HepG2 (cell line): ENCODE measurements around the gene BRS3. TPM values are rescaled to one million over a fixed set of nuclear protein-coding genes. Genes with fewer than 3 reads are reported as not detected.

Source experiments
- ATAC-seq: fragments of 200-7000 bp; cut with Tn5 transposase; 3 replicates; pipeline ENCODE4 v1.9.1; 2020; ENCODE audit warnings: mild to moderate bottlenecking, moderate library complexity
- BruUV-seq: library from RNA; stranded (reverse); fragments of 400-500 nt; replicated peaks from 2 replicates; lab custom pipeline; 2021; lab: Mats Ljungman, UMichigan
- CTCF ChIA-PET: fragments of 300-600 bp; formaldehyde crosslinking; extraction: SDS; loops from one replicate; lab custom pipeline; 2021; ENCODE audit warnings: low total read pairs, inconsistent platforms, low intra/inter-chr PET ratio; lab: Yijun Ruan, JAX
- POLR2A ChIA-PET: fragments of 350-600 bp; sonication (Branson Sonifier 250); formaldehyde crosslinking; loops from one replicate; lab custom pipeline; 2020; ENCODE audit warnings: antibody characterized with exemption, inconsistent platforms; lab: Yijun Ruan, JAX
- DNase-seq: peaks from one replicate; pipeline ENCODE4 v3.0.0-alpha.2; 2015; ENCODE audit warnings: low spot score
- FAIRE-seq: peaks from 3 replicates; lab custom pipeline; 2011; peaks lifted over from hg19 to GRCh38; lab: Jason Lieb, UNC
- H2AFZ ChIP-seq: one replicate; pipeline ENCODE4 v1.6.1; 2011; ENCODE audit warnings: low read length, inconsistent platforms
- H3K27ac ChIP-seq: fragments of 300-600 bp; 3 replicates; pipeline ENCODE4 v1.8.0; 2011; ENCODE audit warnings: mixed run types, mild to moderate bottlenecking, mixed read lengths, low read length, inconsistent platforms; ENCODE audit not compliant: insufficient read depth; ENCODE audit errors: extremely low read length
- H3K27me3 ChIP-seq, 2 experiments: fragments of 200-600 bp in 1 of 2; 2 replicates in 1 of 2; 3 replicates in 1 of 2; pipeline versions ENCODE4 v1.6.0 to v1.8.0; 2011; ENCODE audit warnings: low read length in 2 of 2, mild to moderate bottlenecking in 2 of 2, moderate library complexity in 2 of 2, inconsistent platforms in 1 of 2; ENCODE audit not compliant: insufficient read depth in 2 of 2, control insufficient read depth in 1 of 2
- H3K36me3 ChIP-seq, 2 experiments: fragments of 200-600 bp in 1 of 2; replicated peaks in 1 of 2; 2 replicates in 1 of 2; 3 replicates in 1 of 2; pipeline versions ENCODE4 v1.5.1 to v1.8.0; 2011; ENCODE audit warnings: low read length in 2 of 2, inconsistent platforms in 1 of 2; ENCODE audit not compliant: insufficient read depth in 2 of 2, control insufficient read depth in 1 of 2
- H3K4me1 ChIP-seq: 2 replicates; pipeline ENCODE4 v1.5.1; 2012; ENCODE audit warnings: low read length, inconsistent platforms; ENCODE audit not compliant: insufficient read depth
- H3K4me2 ChIP-seq: 2 replicates; pipeline ENCODE4 v1.6.0; 2011; ENCODE audit warnings: low read depth, low read length, inconsistent platforms
- H3K4me3 ChIP-seq, 3 experiments: fragments of 200-600 bp in 1 of 3; sonication (generic), shearing (Covaris generic) in 1 of 3; replicated peaks in 1 of 3; 2 replicates each; pipeline ENCODE4 v1.5.1; 2011 to 2016; ENCODE audit warnings: low read length in 3 of 3, inconsistent platforms in 2 of 3, low read depth in 2 of 3, mild to moderate bottlenecking in 2 of 3, control low read depth in 1 of 3, mixed read lengths in 1 of 3; ENCODE audit not compliant: insufficient read depth in 1 of 3
- H3K79me2 ChIP-seq: one replicate; pipeline ENCODE4 v1.6.1; 2011; ENCODE audit warnings: low read length, inconsistent platforms; ENCODE audit not compliant: insufficient read depth
- H3K9ac ChIP-seq: 2 replicates; pipeline ENCODE4 v1.6.0; 2011; ENCODE audit warnings: mild to moderate bottlenecking, low read depth, low read length, inconsistent platforms; ENCODE audit not compliant: insufficient read depth
- H3K9me3 ChIP-seq: 2 replicates; pipeline ENCODE4 v1.5.1; 2012; ENCODE audit warnings: mild to moderate bottlenecking, low read length
- H4K20me1 ChIP-seq: 2 replicates; pipeline ENCODE4 v1.6.0; 2011; ENCODE audit warnings: inconsistent platforms, mild to moderate bottlenecking, low read length, moderate library complexity; ENCODE audit not compliant: insufficient read depth
- DPF2 ChIP-seq: sonication (generic); formaldehyde crosslinking; IDR thresholded peaks from 2 replicates; pipeline ENCODE4 v1.4.0; 2020; ENCODE audit warnings: mild to moderate bottlenecking, low read depth, missing genetic modification reagents, borderline replicate concordance
- MED13 ChIP-seq: sonication (generic); formaldehyde crosslinking; IDR thresholded peaks from 2 replicates; pipeline ENCODE4 v1.5.0; 2020; ENCODE audit warnings: missing genetic modification reagents
- PCBP1 ChIP-seq: fragments of 200-400 bp; formaldehyde crosslinking; IDR thresholded peaks from 2 replicates; pipeline ENCODE4 v1.6.1; 2017; ENCODE audit warnings: mild to moderate bottlenecking, low read depth, low read length, borderline replicate concordance
- WGBS: methylation state at CpG from one replicate; pipeline ENCODE4 v1.1.6; 2017; ENCODE audit warnings: low lambda C conversion rate; 5-methylcytosine and 5-hydroxymethylcytosine counted together
- in situ Hi-C: cut with HindIII; loops from 2 replicates; pipeline ENCODE4 v1.10.0; 2017; ENCODE audit warnings: low pct_unique_long_range_greater_than_20kb; ENCODE audit not compliant: extremely low pct_ligation_motif_present
- intact Hi-C: fragments of 100-400 bp; cut with micrococcal nuclease; formaldehyde crosslinking; loops from one replicate; pipeline ENCODE4 v1.10.0; 2022; ENCODE audit not compliant: unreplicated experiment
- polyA plus RNA-seq, 8 experiments: library from polyadenylated mRNA; depleted of rRNA in 3 of 8; stranded (reverse) in 7 of 8; unstranded in 1 of 8; fragments of >200 nt; fragmentation: Illumina TruSeq in 4 of 8; extraction: Trizol in 4 of 8; gene quantifications; 2 replicates each; pipeline versions ENCODE4 v1.2.1 to v1.2.3, GENCODE V29; 2011 to 2016; ENCODE audit warnings: low read depth in 4 of 8, missing spikeins in 1 of 8, mixed read lengths in 1 of 8; ENCODE audit not compliant: insufficient read depth in 1 of 8
- total RNA-seq, 5 experiments: library from RNA; depleted of rRNA; stranded (reverse); fragments of >200 nt; fragmentation: Illumina TruSeq; extraction: Trizol; gene quantifications; 2 replicates each; pipeline ENCODE4 v1.2.3, GENCODE V29; 2016; ENCODE audit warnings: low read depth in 1 of 5
- TF ChIP-seq, protein P1 (sequence below): sonication (generic); formaldehyde crosslinking; IDR thresholded peaks from 2 replicates; pipeline ENCODE4 v1.8.1; 2022; ENCODE audit warnings: mild to moderate bottlenecking, missing genetic modification reagents
- TF ChIP-seq, protein P2 (sequence below): IDR thresholded peaks from 2 replicates; pipeline ENCODE4 v1.6.1; 2012; ENCODE audit warnings: low read length, improper control_type of control experiment

BRS3 gene
- total and polyA plus RNA-seq, 2 of the 13 experiments (the other 11 are each of a cell fraction or from before 2014, with no cell fraction given) = not detected

GRCh38 chrX:136477026-136477425 is 10.7 kb upstream of the BRS3 start (continued):
- TF ChIP-seq, protein P1, sequence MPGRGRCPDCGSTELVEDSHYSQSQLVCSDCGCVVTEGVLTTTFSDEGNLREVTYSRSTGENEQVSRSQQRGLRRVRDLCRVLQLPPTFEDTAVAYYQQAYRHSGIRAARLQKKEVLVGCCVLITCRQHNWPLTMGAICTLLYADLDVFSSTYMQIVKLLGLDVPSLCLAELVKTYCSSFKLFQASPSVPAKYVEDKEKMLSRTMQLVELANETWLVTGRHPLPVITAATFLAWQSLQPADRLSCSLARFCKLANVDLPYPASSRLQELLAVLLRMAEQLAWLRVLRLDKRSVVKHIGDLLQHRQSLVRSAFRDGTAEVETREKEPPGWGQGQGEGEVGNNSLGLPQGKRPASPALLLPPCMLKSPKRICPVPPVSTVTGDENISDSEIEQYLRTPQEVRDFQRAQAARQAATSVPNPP (CRISPR knock-in tag) = no peak

DNA sequence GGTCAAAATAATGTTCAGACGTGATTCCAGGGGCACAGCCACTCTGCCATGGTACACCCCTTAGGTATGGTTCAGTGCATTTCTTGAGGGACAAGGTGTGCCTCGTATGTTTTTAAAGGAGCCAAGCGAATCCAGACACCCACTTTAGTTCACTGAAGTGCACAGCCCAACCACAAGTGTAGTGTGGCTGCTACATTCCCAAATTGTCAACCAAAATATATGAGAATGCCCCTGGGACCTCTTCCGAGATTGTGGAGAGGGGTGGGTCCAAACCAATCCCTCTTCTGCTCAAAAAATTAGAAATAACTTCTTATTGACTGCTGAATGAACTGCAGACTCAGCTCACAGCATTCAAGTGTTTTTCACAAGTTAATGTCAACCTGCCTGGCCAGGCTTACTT is 7.4 kb upstream of the BRS3 start:
- intact Hi-C loops = no loop called here
- ChIA-PET POLR2A (no interaction called here), CTCF (no interaction called here)
- FAIRE-seq (no peak), ATAC-seq (no peak), DNase-seq (no peak)
- no TSS peak for BruUV-seq
- Histone ChIP-seq H3K4me1 (no peaks in the 10 kb centered on the region), H3K4me3 (no peak overlapping the region), H3K4me2 (no peak overlapping the region), H4K20me1 (no peaks in the 10 kb centered on the region), H3K79me2 (no peaks in the 10 kb centered on the region), H3K9me3 (no peaks in the 10 kb centered on the region), H3K27me3 (no peaks in the 10 kb centered on the region), H3K27ac (no peak overlapping the region), H3K9ac (no peak overlapping the region), H2AFZ (no peak overlapping the region), H3K36me3 (no peaks in the 10 kb centered on the region)
- in situ Hi-C loops = no loop called here
- 33% methylated on average over 1 of the region's 4 CpGs for WGBS
- TF ChIP-seq PCBP1 (no peak), MED13 (CRISPR knock-in tag) (no peak), DPF2 (no peak)
- TF ChIP-seq, protein P2, sequence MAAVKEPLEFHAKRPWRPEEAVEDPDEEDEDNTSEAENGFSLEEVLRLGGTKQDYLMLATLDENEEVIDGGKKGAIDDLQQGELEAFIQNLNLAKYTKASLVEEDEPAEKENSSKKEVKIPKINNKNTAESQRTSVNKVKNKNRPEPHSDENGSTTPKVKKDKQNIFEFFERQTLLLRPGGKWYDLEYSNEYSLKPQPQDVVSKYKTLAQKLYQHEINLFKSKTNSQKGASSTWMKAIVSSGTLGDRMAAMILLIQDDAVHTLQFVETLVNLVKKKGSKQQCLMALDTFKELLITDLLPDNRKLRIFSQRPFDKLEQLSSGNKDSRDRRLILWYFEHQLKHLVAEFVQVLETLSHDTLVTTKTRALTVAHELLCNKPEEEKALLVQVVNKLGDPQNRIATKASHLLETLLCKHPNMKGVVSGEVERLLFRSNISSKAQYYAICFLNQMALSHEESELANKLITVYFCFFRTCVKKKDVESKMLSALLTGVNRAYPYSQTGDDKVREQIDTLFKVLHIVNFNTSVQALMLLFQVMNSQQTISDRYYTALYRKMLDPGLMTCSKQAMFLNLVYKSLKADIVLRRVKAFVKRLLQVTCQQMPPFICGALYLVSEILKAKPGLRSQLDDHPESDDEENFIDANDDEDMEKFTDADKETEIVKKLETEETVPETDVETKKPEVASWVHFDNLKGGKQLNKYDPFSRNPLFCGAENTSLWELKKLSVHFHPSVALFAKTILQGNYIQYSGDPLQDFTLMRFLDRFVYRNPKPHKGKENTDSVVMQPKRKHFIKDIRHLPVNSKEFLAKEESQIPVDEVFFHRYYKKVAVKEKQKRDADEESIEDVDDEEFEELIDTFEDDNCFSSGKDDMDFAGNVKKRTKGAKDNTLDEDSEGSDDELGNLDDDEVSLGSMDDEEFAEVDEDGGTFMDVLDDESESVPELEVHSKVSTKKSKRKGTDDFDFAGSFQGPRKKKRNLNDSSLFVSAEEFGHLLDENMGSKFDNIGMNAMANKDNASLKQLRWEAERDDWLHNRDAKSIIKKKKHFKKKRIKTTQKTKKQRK = no peak
